ENCODE results near the gene ASIC2. TPM values are rescaled to one million over a fixed set of nuclear protein-coding genes. Genes with fewer than 3 reads are reported as not detected.

Gene ASIC2
- total RNA-seq, 1 experiment from 2014 or later = 4.1 TPM

GRCh38 chr17:33097411-33097810, 195.7 kb downstream of the ASIC2 start:
- BruUV-seq (replicated peaks) = no TSS peak
- no peak for DNase-seq (ENCODE audit: low read depth, low spot score)
- H3K9me3 ChIP-seq (ENCODE audit: control insufficient read depth, insufficient read depth, low read depth, low read length) = no peaks in the 10 kb centered on the region
- H3K36me3 ChIP-seq (ENCODE audit: control insufficient read depth, insufficient read depth, low read length) = no peaks in the 10 kb centered on the region
- in situ Hi-C loops (cut with HindIII; ENCODE audit: low pct_unique_long_range_greater_than_20kb, low sequenced_read_pairs) (no loop called here), intact Hi-C loops (cut with micrococcal nuclease; ENCODE audit: unreplicated experiment) (no loop called here)
- H3K27me3 ChIP-seq (ENCODE audit: control insufficient read depth, insufficient read depth, low read length) = no peaks in the 10 kb centered on the region
- H3K4me3 ChIP-seq (ENCODE audit: low read depth in 2 of 2, low read length in 2 of 2) = no peak overlapping the region
- no peak overlapping the region for H3K27ac ChIP-seq (ENCODE audit: low read length)
- ATAC-seq = no peak
- POLR2A ChIA-PET = no interaction called here
- TF ChIP-seq TCF7L2 (IDR thresholded peaks at IDR 0.05; ENCODE audit: low read depth, low read length) (no peak), SIN3A (IDR thresholded peaks at IDR 0.05; ENCODE audit: borderline replicate concordance, insufficient read depth, low read depth, low read length) (no peak), POLR2AphosphoS5 (IDR thresholded peaks at IDR 0.05; ENCODE audit: low read depth, low read length) (no peak)
- TF ChIP-seq, protein P1, sequence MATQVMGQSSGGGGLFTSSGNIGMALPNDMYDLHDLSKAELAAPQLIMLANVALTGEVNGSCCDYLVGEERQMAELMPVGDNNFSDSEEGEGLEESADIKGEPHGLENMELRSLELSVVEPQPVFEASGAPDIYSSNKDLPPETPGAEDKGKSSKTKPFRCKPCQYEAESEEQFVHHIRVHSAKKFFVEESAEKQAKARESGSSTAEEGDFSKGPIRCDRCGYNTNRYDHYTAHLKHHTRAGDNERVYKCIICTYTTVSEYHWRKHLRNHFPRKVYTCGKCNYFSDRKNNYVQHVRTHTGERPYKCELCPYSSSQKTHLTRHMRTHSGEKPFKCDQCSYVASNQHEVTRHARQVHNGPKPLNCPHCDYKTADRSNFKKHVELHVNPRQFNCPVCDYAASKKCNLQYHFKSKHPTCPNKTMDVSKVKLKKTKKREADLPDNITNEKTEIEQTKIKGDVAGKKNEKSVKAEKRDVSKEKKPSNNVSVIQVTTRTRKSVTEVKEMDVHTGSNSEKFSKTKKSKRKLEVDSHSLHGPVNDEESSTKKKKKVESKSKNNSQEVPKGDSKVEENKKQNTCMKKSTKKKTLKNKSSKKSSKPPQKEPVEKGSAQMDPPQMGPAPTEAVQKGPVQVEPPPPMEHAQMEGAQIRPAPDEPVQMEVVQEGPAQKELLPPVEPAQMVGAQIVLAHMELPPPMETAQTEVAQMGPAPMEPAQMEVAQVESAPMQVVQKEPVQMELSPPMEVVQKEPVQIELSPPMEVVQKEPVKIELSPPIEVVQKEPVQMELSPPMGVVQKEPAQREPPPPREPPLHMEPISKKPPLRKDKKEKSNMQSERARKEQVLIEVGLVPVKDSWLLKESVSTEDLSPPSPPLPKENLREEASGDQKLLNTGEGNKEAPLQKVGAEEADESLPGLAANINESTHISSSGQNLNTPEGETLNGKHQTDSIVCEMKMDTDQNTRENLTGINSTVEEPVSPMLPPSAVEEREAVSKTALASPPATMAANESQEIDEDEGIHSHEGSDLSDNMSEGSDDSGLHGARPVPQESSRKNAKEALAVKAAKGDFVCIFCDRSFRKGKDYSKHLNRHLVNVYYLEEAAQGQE (IDR thresholded peaks at IDR 0.05; ENCODE audit: insufficient read depth in 1 of 2, low read depth in 2 of 2, low read length in 1 of 2) = no peak
- TF ChIP-seq, protein P2, sequence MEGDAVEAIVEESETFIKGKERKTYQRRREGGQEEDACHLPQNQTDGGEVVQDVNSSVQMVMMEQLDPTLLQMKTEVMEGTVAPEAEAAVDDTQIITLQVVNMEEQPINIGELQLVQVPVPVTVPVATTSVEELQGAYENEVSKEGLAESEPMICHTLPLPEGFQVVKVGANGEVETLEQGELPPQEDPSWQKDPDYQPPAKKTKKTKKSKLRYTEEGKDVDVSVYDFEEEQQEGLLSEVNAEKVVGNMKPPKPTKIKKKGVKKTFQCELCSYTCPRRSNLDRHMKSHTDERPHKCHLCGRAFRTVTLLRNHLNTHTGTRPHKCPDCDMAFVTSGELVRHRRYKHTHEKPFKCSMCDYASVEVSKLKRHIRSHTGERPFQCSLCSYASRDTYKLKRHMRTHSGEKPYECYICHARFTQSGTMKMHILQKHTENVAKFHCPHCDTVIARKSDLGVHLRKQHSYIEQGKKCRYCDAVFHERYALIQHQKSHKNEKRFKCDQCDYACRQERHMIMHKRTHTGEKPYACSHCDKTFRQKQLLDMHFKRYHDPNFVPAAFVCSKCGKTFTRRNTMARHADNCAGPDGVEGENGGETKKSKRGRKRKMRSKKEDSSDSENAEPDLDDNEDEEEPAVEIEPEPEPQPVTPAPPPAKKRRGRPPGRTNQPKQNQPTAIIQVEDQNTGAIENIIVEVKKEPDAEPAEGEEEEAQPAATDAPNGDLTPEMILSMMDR (IDR thresholded peaks at IDR 0.05) = no peak
- CTCF ChIA-PET = no interaction called here
- no peaks in the 10 kb centered on the region for H3K4me1 ChIP-seq (ENCODE audit: control insufficient read depth, insufficient read depth, low read length)

GRCh38 chr17:33096161-33096560, 196.9 kb downstream of the ASIC2 start:
- Histone ChIP-seq H3K4me3 (ENCODE audit: low read depth in 2 of 2, low read length in 2 of 2) (no peak overlapping the region), H3K4me1 (ENCODE audit: control insufficient read depth, insufficient read depth, low read length) (no peaks in the 10 kb centered on the region), H3K36me3 (ENCODE audit: control insufficient read depth, insufficient read depth, low read length) (no peaks in the 10 kb centered on the region), H3K27ac (ENCODE audit: low read length) (no peak overlapping the region), H3K9me3 (ENCODE audit: control insufficient read depth, insufficient read depth, low read depth, low read length) (no peaks in the 10 kb centered on the region), H3K27me3 (ENCODE audit: control insufficient read depth, insufficient read depth, low read length) (no peaks in the 10 kb centered on the region)
- no TSS peak for BruUV-seq (replicated peaks)
- DNase-seq (ENCODE audit: low read depth, low spot score) = no peak
- no peak for ATAC-seq
- in situ Hi-C loops (cut with HindIII; ENCODE audit: low pct_unique_long_range_greater_than_20kb, low sequenced_read_pairs) (no loop called here), intact Hi-C loops (cut with micrococcal nuclease; ENCODE audit: unreplicated experiment) (no loop called here)
- ChIA-PET CTCF (no interaction called here), POLR2A (no interaction called here)
- no peak for TF ChIP-seq POLR2AphosphoS5 (IDR thresholded peaks at IDR 0.05; ENCODE audit: low read depth, low read length)
- TF ChIP-seq TCF7L2 (IDR thresholded peaks at IDR 0.05; ENCODE audit: low read depth, low read length) = no peak
- no peak for TF ChIP-seq SIN3A (IDR thresholded peaks at IDR 0.05; ENCODE audit: borderline replicate concordance, insufficient read depth, low read depth, low read length)
- TF ChIP-seq, protein P1 (IDR thresholded peaks at IDR 0.05; ENCODE audit: insufficient read depth in 1 of 2, low read depth in 2 of 2, low read length in 1 of 2) = no peak
- TF ChIP-seq, protein P2 (IDR thresholded peaks at IDR 0.05) = no peak

All from Panc1 (cell line).